Loucy (cell line): ENCODE measurements around the gene PCLO.

ENCODE experiments used
- CTCF ChIP-seq: fragments of 200-600 bp; sonication (generic); conservative IDR thresholded peaks from 2 replicates; pipeline ENCODE4 v1.5.1; 2014; ENCODE audit warnings: mild to moderate bottlenecking, antibody characterized with exemption, low read length
- EZH2phosphoT487 ChIP-seq: fragments of 200-600 bp; IDR thresholded peaks from 2 replicates; pipeline ENCODE4 v1.6.1; 2018; ENCODE audit warnings: antibody characterized with exemption, mild to moderate bottlenecking, moderate library complexity, borderline replicate concordance

GRCh38 chr7:82959528-82959927, 203.2 kb downstream of the PCLO start:
- TF ChIP-seq CTCF (no peak), EZH2phosphoT487 (no peak)
